Adipose tissue (tissue), 3 donors: ENCODE measurements around the gene CHSY1. TPM values are rescaled to one million over a fixed set of nuclear protein-coding genes. Genes with fewer than 3 reads are reported as not detected.
A peak's percentile ranks its signal among the peaks of the same experiment; 100 is the strongest.
"Not testable (repeated sequence)": the region's sequence is repeated elsewhere in the genome, so short reads cannot be mapped to it uniquely, and the experiment has no call there.

Experiments
- H3K27ac ChIP-seq: one replicate; pipeline ENCODE4 v1.5.1; 2013; ENCODE audit warnings: low read depth, low read length
- WGBS, 3 donors: extraction: QIAGEN DNeasy Blood & Tissue Kit; methylation state at CpG; one replicate each; pipeline ENCODE4 v1.1.7; 2013; 5-methylcytosine and 5-hydroxymethylcytosine counted together
- polyA plus RNA-seq, 3 donors: library from polyadenylated mRNA; stranded (reverse); fragments of 200-250 nt; gene quantifications; one replicate each; pipeline ENCODE4 v1.2.3, GENCODE V29; 2013
- donor health status: healthy with polysubstance abuse.
- donor health status: Bipolar disorder and iron deficiency.
- donor health status: healthy.

Gene CHSY1
- polyA plus RNA-seq: 10 to 100 TPM in 2 of 3 donors, 1 to 10 TPM in 1; 2.8 to 32.4 (median 21.3) TPM

GRCh38 chr15:101251830-101252820 is at the start of gene CHSY1:
Gene CHSY1, minus strand, starts transcription at chr15:101252048. Its CDS starts 592 bp downstream, at chr15:101251456.
- H3K27ac ChIP-seq: peak within 1 kb of the TSS; percentile 82
- 0 to 1% (median 1%) methylated on average over 93 to 105 of the region's 108 CpGs for WGBS, 3 donors

- 83 to 86% (median 83%) methylated on average over 9 of the region's 9 CpGs for WGBS, 3 donors
- no peak overlapping the region for H3K27ac ChIP-seq
Observed at GRCh38 chr15:101296418-101297405, 44.9 kb upstream of the CHSY1 start.

GRCh38 chr15:101295607-101296161 is 43.8 kb upstream of the CHSY1 start:
- 1 to 3% (median 1%) methylated on average over 20 of the region's 20 CpGs for WGBS, 3 donors
- H3K27ac ChIP-seq: no peak overlapping the region

GRCh38 chr15:101294731-101295606 is 43.1 kb upstream of the CHSY1 start, which contains the start of gene SNRPA1:
Gene SNRPA1, minus strand, starts transcription at chr15:101295248. Its CDS starts 70 bp downstream, at chr15:101295178.
- H3K27ac ChIP-seq: peak within 1 kb of the TSS; percentile 57
- 0% methylated on average over 80 to 87 of the region's 87 CpGs for WGBS, 3 donors

GRCh38 chr15:101293122-101293521 is 41.3 kb upstream of the CHSY1 start:
- H3K27ac ChIP-seq: no peak overlapping the region
- WGBS, 3 donors: 41 to 76% (median 69%) methylated on average over 10 of the region's 10 CpGs

GRCh38 chr15:101288905-101289513 is 37.2 kb upstream of the CHSY1 start:
- WGBS, 3 donors: 51 to 82% (median 77%) methylated on average over 8 of the region's 8 CpGs
- H3K27ac ChIP-seq: no peak overlapping the region

- not testable (repeated sequence) for H3K27ac ChIP-seq
- WGBS, 3 donors: 95 to 98% (median 97%) methylated on average over 6 of the region's 6 CpGs
Observed at GRCh38 chr15:101287342-101287741, 35.5 kb upstream of the CHSY1 start.

- H3K27ac ChIP-seq: no peak overlapping the region
- WGBS, 3 donors: 84 to 91% (median 90%) methylated on average over 9 of the region's 9 CpGs
Observed at GRCh38 chr15:101286471-101287114, 34.7 kb upstream of the CHSY1 start.

GRCh38 chr15:101283931-101284330 is 32.1 kb upstream of the CHSY1 start:
- no peak overlapping the region for H3K27ac ChIP-seq
- WGBS, 3 donors: 87 to 95% (median 93%) methylated on average over 6 of the region's 6 CpGs

GRCh38 chr15:101280007-101280406 is 28.2 kb upstream of the CHSY1 start:
- no peak overlapping the region for H3K27ac ChIP-seq
- WGBS, 3 donors: 85 to 95% (median 85%) methylated on average over 2 of the region's 2 CpGs

GRCh38 chr15:101277943-101278564 is 26.2 kb upstream of the CHSY1 start:
- WGBS, 3 donors: 79 to 85% (median 81%) methylated on average over 12 of the region's 12 CpGs
- no peak overlapping the region for H3K27ac ChIP-seq

- 0% methylated on average over 78 to 91 of the region's 91 CpGs for WGBS, 3 donors
- H3K27ac ChIP-seq: no peak within 1 kb of the TSS
Observed at GRCh38 chr15:101277038-101277822, 25.4 kb upstream of the CHSY1 start, which contains the start of gene SELENOS. Gene SELENOS, minus strand, starts transcription at chr15:101277485. Its CDS starts 68 bp downstream, at chr15:101277417.

GRCh38 chr15:101276501-101277037 is 24.7 kb upstream of the CHSY1 start:
- WGBS, 3 donors: 7 to 12% (median 9%) methylated on average over 14 of the region's 14 CpGs

GRCh38 chr15:101275018-101275417 is 23.2 kb upstream of the CHSY1 start:
- 84 to 91% (median 89%) methylated on average over 5 of the region's 5 CpGs for WGBS, 3 donors
- no peak overlapping the region for H3K27ac ChIP-seq

More at GRCh38 chr15:101276501-101277037, 24.7 kb upstream of the CHSY1 start:
- H3K27ac ChIP-seq: no peak overlapping the region

GRCh38 chr15:101273534-101273933 is 21.7 kb upstream of the CHSY1 start:
- H3K27ac ChIP-seq: no peak overlapping the region
- WGBS, 3 donors: 78 to 96% (median 85%) methylated on average over 5 of the region's 5 CpGs
